Natural killer cell (primary cell): ENCODE results near the gene DEPP1. TPM values are rescaled to one million over a fixed set of nuclear protein-coding genes. Genes with fewer than 3 reads are reported as not detected.

ENCODE experiments used
- ATAC-seq, 3 donors: fragments of 150-1000 bp in 2 of 3; fragments of 200-7000 bp in 1 of 3; cut with Tn5 transposase; 1 replicate in 1 of 3; 2 replicates in 2 of 3; pipeline ENCODE4 v1.10.0; 2021; ENCODE audit warnings: mild to moderate bottlenecking in 2 of 3, moderate library complexity in 2 of 3
- DNase-seq, 2 donors: peaks; one replicate each; pipeline versions ENCODE4 v3.0.0 to v3.0.0-alpha.2; 2013 to 2021; ENCODE audit warnings: mixed read lengths in 1 of 2
- H3K27ac ChIP-seq: one replicate; pipeline ENCODE4 v1.5.1; 2013; ENCODE audit warnings: mild to moderate bottlenecking, low read length
- H3K27me3 ChIP-seq: one replicate; pipeline ENCODE4 v1.6.1; 2013; ENCODE audit warnings: low read length; ENCODE audit not compliant: control insufficient read depth, insufficient read depth
- H3K36me3 ChIP-seq: one replicate; pipeline ENCODE4 v1.6.1; 2013; ENCODE audit warnings: low read length; ENCODE audit not compliant: control insufficient read depth, insufficient read depth
- H3K4me1 ChIP-seq: one replicate; pipeline ENCODE4 v1.6.1; 2013; ENCODE audit warnings: low read length; ENCODE audit not compliant: control insufficient read depth, insufficient read depth
- H3K4me3 ChIP-seq: one replicate; pipeline ENCODE4 v1.5.1; 2013; ENCODE audit warnings: low read length
- H3K9me3 ChIP-seq: one replicate; pipeline ENCODE4 v1.6.1; 2013; ENCODE audit warnings: low read length; ENCODE audit not compliant: control insufficient read depth, insufficient read depth
- H3K27ac Mint-ChIP-seq, 2 donors: one replicate each; pipeline ENCODE4 v1.8.0; 2022; ENCODE audit warnings: mild to moderate bottlenecking in 2 of 2, mixed read lengths in 2 of 2, moderate library complexity in 1 of 2
- H3K27me3 Mint-ChIP-seq, 2 donors: one replicate each; pipeline ENCODE4 v1.8.0; 2022; ENCODE audit warnings: low read depth in 2 of 2, mixed read lengths in 2 of 2
- H3K36me3 Mint-ChIP-seq: one replicate; pipeline ENCODE4 v1.8.0; 2022; ENCODE audit warnings: mixed read lengths
- H3K4me1 Mint-ChIP-seq, 2 donors: one replicate each; pipeline ENCODE4 v1.8.0; 2022; ENCODE audit warnings: mixed read lengths in 2 of 2
- H3K4me3 Mint-ChIP-seq: one replicate; pipeline ENCODE4 v1.8.0; 2022; ENCODE audit warnings: mild to moderate bottlenecking, moderate library complexity, mixed read lengths
- H3K9me3 Mint-ChIP-seq, 2 donors: one replicate each; pipeline ENCODE4 v1.8.0; 2022; ENCODE audit warnings: mixed read lengths in 2 of 2
- WGBS: methylation state at CpG from one replicate; pipeline ENCODE4 v1.1.7; 2013; ENCODE audit warnings: missing lambda C conversion rate; ENCODE audit not compliant: insufficient coverage; 5-methylcytosine and 5-hydroxymethylcytosine counted together
- intact Hi-C: fragments of 100-400 bp; cut with micrococcal nuclease; formaldehyde crosslinking; loops from one replicate; pipeline ENCODE4 v1.14.2; 2022
- total RNA-seq, 4 donors: library from RNA; stranded (reverse); fragments of 120-200 nt in 1 of 4; gene quantifications; one replicate each; pipeline versions ENCODE4 v1.2.3 to v1.2.4, GENCODE V29; 2013 to 2022
- TF ChIP-seq, protein P1 (sequence below): fragments of 200-600 bp; IDR thresholded peaks from one replicate; pipeline ENCODE4 v1.8.0; 2022; ENCODE audit warnings: antibody characterized with exemption

Gene DEPP1
- total RNA-seq, 3 donors from 2014 or later (not counting 1 experiment from before 2014, with no cell fraction given), result not detected

DNA sequence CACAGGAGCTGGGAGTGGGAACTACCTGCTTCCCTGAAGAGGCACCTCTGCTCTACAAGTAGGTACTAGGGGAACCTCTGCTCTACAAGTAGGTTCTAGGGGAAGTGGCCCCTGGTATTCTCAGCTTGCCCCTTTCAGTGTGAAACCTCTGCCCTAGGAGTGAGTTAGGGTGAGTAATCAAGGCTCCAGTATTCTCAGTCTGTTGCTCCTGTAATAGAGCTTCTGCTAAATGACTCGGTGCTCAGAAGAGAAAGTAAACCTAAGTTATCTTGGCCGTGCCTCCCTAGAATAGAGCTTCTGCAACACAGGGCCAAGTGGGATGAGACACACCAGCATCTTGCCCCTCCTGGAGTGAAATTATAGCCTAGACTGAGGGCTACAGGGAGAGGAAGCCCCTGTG, 32.4 kb downstream of the DEPP1 start:
- Mint-ChIP-seq H3K9me3 (peaks cover 6 to 12% of the 10 kb centered on the region in 2 donors), H3K4me1 (peaks cover 25 to 38% of the 10 kb centered on the region in 2 donors), H3K4me3 (peak overlapping the region; percentile 41), H3K27me3 (no peaks in the 10 kb centered on the region), H3K27ac (peak overlapping the region; percentile 56 to 75), H3K36me3 (peaks cover 15% of the 10 kb centered on the region)
- no peak overlapping the region for H3K27ac ChIP-seq
- H3K4me3 ChIP-seq, result no peak overlapping the region
- peaks cover 19% of the 10 kb centered on the region for H3K4me1 ChIP-seq
- DNase-seq (no peak), ATAC-seq (peak; percentile 64 to 79 (median 66))
- TF ChIP-seq, protein P1, sequence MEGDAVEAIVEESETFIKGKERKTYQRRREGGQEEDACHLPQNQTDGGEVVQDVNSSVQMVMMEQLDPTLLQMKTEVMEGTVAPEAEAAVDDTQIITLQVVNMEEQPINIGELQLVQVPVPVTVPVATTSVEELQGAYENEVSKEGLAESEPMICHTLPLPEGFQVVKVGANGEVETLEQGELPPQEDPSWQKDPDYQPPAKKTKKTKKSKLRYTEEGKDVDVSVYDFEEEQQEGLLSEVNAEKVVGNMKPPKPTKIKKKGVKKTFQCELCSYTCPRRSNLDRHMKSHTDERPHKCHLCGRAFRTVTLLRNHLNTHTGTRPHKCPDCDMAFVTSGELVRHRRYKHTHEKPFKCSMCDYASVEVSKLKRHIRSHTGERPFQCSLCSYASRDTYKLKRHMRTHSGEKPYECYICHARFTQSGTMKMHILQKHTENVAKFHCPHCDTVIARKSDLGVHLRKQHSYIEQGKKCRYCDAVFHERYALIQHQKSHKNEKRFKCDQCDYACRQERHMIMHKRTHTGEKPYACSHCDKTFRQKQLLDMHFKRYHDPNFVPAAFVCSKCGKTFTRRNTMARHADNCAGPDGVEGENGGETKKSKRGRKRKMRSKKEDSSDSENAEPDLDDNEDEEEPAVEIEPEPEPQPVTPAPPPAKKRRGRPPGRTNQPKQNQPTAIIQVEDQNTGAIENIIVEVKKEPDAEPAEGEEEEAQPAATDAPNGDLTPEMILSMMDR, result no peak
- no peaks in the 10 kb centered on the region for H3K27me3 ChIP-seq
- H3K36me3 ChIP-seq, result no peaks in the 10 kb centered on the region
- no peaks in the 10 kb centered on the region for H3K9me3 ChIP-seq
- 49% methylated on average over 2 of the region's 2 CpGs for WGBS
- intact Hi-C loops, result no loop called here

DNA sequence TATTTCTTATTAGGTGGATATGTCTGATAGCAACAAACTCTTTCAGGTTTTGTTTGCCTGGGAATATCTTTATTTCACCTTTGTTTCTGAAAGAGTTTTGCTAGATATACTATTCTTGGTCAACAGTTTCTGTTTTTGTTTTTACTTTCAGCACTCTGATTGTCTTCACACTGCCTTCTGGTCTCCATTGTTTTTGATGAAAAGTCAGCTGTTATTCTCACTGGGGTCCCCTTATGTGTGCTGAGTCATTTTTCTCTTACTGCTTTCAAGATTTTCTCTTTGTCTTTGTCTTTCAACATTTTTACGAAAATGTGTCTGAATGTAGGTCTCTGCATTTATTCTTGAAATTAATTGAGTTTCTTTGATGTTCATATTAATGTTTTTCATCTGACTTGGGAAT, 34.3 kb downstream of the DEPP1 start:
- H3K4me1 ChIP-seq, result peaks cover 11% of the 10 kb centered on the region
- no peak for ATAC-seq

DNA sequence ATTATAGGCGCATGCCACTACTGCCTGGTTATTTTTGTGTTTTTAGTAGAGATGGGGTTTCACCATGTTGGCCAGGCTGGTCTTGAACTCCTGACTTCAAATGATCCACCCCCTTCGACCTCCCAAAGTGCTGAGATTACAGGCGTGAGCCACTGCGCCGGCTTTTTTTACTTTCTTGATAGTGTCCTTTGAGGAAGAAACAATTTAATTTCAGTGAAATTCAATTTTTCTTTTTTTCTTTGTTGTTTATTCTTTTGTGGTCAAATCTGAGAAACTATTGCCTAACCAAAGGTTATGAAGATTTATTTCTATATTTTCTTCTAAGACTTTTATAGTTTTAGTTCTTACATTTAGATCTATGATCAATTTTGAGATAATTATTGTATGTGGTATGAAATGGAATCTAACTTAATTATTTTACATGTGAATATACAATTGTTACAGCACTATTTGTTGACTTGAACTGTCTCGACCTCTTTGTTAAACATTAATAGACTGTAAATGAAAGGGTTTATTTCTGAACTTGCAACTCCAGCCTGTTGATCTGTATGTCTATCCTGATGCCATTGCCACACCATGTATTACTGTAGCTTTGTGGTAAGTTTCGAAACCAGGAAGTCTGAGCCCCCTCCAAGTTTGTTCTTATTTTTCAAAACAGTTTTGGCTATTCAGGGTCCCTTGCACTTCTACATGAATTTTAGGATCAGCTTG, 38.8 kb downstream of the DEPP1 start:
- Histone ChIP-seq H3K36me3 (no peaks in the 10 kb centered on the region), H3K27me3 (no peaks in the 10 kb centered on the region), H3K27ac (no peak overlapping the region), H3K4me1 (peaks cover 12% of the 10 kb centered on the region), H3K9me3 (no peaks in the 10 kb centered on the region), H3K4me3 (no peak overlapping the region)
- Mint-ChIP-seq H3K9me3 (peaks cover 4 to 9% of the 10 kb centered on the region in 2 donors), H3K27me3 (peaks cover 0 to 4% of the 10 kb centered on the region in 2 donors), H3K27ac (no peak overlapping the region), H3K36me3 (peaks cover 8% of the 10 kb centered on the region), H3K4me1 (peaks cover 23 to 25% of the 10 kb centered on the region in 2 donors), H3K4me3 (no peak overlapping the region)
- WGBS, result 97% methylated on average over 6 of the region's 7 CpGs
- TF ChIP-seq, protein P1, result no peak
- intact Hi-C loops, result no loop called here
- DNase-seq (no peak), ATAC-seq (no peak)

More for the DNA sequence above, 34.3 kb downstream of the DEPP1 start:
- peaks cover 18 to 25% of the 10 kb centered on the region in 2 donors for H3K4me1 Mint-ChIP-seq
- H3K27ac Mint-ChIP-seq, result no peak overlapping the region
- Histone ChIP-seq H3K27ac (no peak overlapping the region), H3K36me3 (no peaks in the 10 kb centered on the region), H3K9me3 (no peaks in the 10 kb centered on the region), H3K27me3 (no peaks in the 10 kb centered on the region), H3K4me3 (no peak overlapping the region)
- TF ChIP-seq, protein P1, result no peak
- peaks cover 6 to 12% of the 10 kb centered on the region in 2 donors for H3K9me3 Mint-ChIP-seq
- no CpG with 5 or more reads among the region's 1 CpG for WGBS
- no peak overlapping the region for H3K4me3 Mint-ChIP-seq
- no peak for DNase-seq
- no peaks in the 10 kb centered on the region for H3K27me3 Mint-ChIP-seq
- H3K36me3 Mint-ChIP-seq, result peaks cover 15% of the 10 kb centered on the region
- intact Hi-C loops, result no loop called here
